ENCODE measurements around the gene SPPL2C.

The SPPL2C gene

DNA sequence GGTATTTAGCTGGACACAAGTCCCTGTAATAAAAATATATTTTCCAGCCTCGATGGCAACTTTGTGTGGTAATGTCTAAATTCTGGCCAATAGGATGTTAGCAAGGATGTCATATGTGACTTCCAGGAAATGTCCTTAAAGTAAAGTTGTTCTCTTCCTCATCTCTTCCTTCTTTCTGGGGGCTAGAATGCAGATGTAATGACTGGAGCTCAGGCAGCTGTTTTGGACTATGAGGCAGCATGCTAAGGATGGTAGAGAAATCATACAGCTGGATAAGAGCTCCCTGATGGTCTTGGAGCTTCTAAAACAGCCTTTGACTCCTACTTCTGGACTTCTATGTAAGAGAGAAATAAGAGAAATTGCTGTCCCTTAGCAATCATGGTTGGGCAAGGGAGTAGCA is 32.8 kb downstream of the SPPL2C start:
- Mint-ChIP-seq H3K27ac (no peak overlapping the region), H3K4me1 (peaks cover 10% of the 10 kb centered on the region), H3K36me3 (ENCODE audit: low read depth) (no peaks in the 10 kb centered on the region), H3K27me3 (ENCODE audit: low read depth, poor library complexity) (peaks cover 65% of the 10 kb centered on the region), H3K9me3 (no peaks in the 10 kb centered on the region), H3K4me3 (no peak overlapping the region)
- DNase-seq = no peak
- no peak for TF ChIP-seq CTCF (IDR thresholded peaks at IDR 0.05)

GRCh38 chr17:45883063-45883462 is 38.4 kb downstream of the SPPL2C start:
- peaks cover 61% of the 10 kb centered on the region for H3K27me3 Mint-ChIP-seq (ENCODE audit: low read depth, poor library complexity)
- H3K4me3 Mint-ChIP-seq = no peak overlapping the region
- H3K4me1 Mint-ChIP-seq = no peaks in the 10 kb centered on the region

GRCh38 chr17:45886852-45887251 is 42.2 kb downstream of the SPPL2C start:
- no peaks in the 10 kb centered on the region for H3K4me1 Mint-ChIP-seq
- H3K36me3 Mint-ChIP-seq (ENCODE audit: low read depth) = no peaks in the 10 kb centered on the region
- peaks cover 71% of the 10 kb centered on the region for H3K27me3 Mint-ChIP-seq (ENCODE audit: low read depth, poor library complexity)
- peaks cover 6% of the 10 kb centered on the region for H3K9me3 Mint-ChIP-seq
- DNase-seq = no peak
- no peak for TF ChIP-seq CTCF (IDR thresholded peaks at IDR 0.05)
- no peak overlapping the region for H3K4me3 Mint-ChIP-seq
- H3K27ac Mint-ChIP-seq = no peak overlapping the region

More at GRCh38 chr17:45883063-45883462, 38.4 kb downstream of the SPPL2C start:
- H3K36me3 Mint-ChIP-seq (ENCODE audit: low read depth) = no peaks in the 10 kb centered on the region
- peaks cover 4% of the 10 kb centered on the region for H3K9me3 Mint-ChIP-seq
- no peak for DNase-seq
- H3K27ac Mint-ChIP-seq = no peak overlapping the region
- TF ChIP-seq CTCF (IDR thresholded peaks at IDR 0.05) = no peak

DNA sequence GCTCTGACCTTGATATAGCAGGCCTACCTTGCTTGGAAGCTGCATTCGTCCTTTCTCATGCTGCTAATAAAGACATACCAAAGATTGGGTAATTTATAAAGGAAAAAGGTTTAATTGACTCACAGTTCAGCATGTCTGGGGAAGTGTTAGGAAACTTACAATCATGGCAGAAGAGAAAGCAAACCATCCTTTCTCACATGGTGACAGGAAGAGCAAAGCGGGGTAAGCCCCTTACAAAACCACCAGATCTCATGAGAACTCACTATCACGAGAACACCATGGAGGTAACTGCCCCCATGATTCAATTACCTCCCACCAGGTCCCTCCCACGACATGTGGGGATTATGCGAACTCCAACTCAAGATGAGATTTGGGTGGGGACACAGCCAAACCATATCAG is 43.7 kb downstream of the SPPL2C start:
- H3K4me3 Mint-ChIP-seq = no peak overlapping the region
- H3K27ac Mint-ChIP-seq = no peak overlapping the region
- TF ChIP-seq CTCF (IDR thresholded peaks at IDR 0.05) = no peak
- no peak for DNase-seq
- peaks cover 72% of the 10 kb centered on the region for H3K27me3 Mint-ChIP-seq (ENCODE audit: low read depth, poor library complexity)
- H3K4me1 Mint-ChIP-seq = no peaks in the 10 kb centered on the region
- H3K36me3 Mint-ChIP-seq (ENCODE audit: low read depth) = no peaks in the 10 kb centered on the region
- peaks cover 9% of the 10 kb centered on the region for H3K9me3 Mint-ChIP-seq

GRCh38 chr17:45889579-45889978 is 44.9 kb downstream of the SPPL2C start:
- Mint-ChIP-seq H3K4me1 (no peaks in the 10 kb centered on the region), H3K27ac (no peak overlapping the region), H3K4me3 (no peak overlapping the region), H3K9me3 (peaks cover 9% of the 10 kb centered on the region), H3K27me3 (ENCODE audit: low read depth, poor library complexity) (peaks cover 73% of the 10 kb centered on the region), H3K36me3 (ENCODE audit: low read depth) (no peaks in the 10 kb centered on the region)
- peak; percentile 11 for DNase-seq
- no peak for TF ChIP-seq CTCF (IDR thresholded peaks at IDR 0.05)

- Mint-ChIP-seq H3K9me3 (peaks cover 9% of the 10 kb centered on the region), H3K27ac (no peak overlapping the region)
- no peak for TF ChIP-seq CTCF (IDR thresholded peaks at IDR 0.05)
Observed at GRCh38 chr17:45893725-45894021, 49.0 kb downstream of the SPPL2C start.

More at GRCh38 chr17:45893725-45894021, 49.0 kb downstream of the SPPL2C start:
- Mint-ChIP-seq H3K4me3 (peak overlapping the region; percentile 77), H3K27me3 (ENCODE audit: low read depth, poor library complexity) (peaks cover 96% of the 10 kb centered on the region), H3K36me3 (ENCODE audit: low read depth) (no peaks in the 10 kb centered on the region), H3K4me1 (peaks cover 18% of the 10 kb centered on the region)
- no peak for DNase-seq
